Sciatic nerve (tissue), 2 donors: ENCODE measurements around the gene STK10. TPM values are rescaled to one million over a fixed set of nuclear protein-coding genes. Genes with fewer than 3 reads are reported as not detected.

ENCODE experiments used
- ATAC-seq: fragments of 200-7000 bp; cut with Tn5 transposase; one replicate; pipeline ENCODE4 v1.9.1; 2020; ENCODE audit warnings: mild to moderate bottlenecking, moderate library complexity
- DNase-seq: peaks from one replicate; pipeline ENCODE4 v3.0.0-alpha.2; 2020; ENCODE audit warnings: low spot score
- intact Hi-C: fragments of 100-400 bp; cut with DNase I; formaldehyde crosslinking; loops from one replicate; pipeline ENCODE4 v1.14.2; 2022
- total RNA-seq: library from RNA; stranded (reverse); fragmentation: NEBNext Ultra II Directional; extraction: Animal tissue kit (Norgen Biotek cat#: 25700); gene quantifications from one replicate; pipeline ENCODE4 v1.2.1, GENCODE V29; 2021
- donor health status: DM: no; HTN: no; CAD: no.
- donor health status: DM: no; HTN: no; CAD: no.

Gene STK10
- total RNA-seq, 1 donor from 2014 or later = 89.4 TPM

DNA sequence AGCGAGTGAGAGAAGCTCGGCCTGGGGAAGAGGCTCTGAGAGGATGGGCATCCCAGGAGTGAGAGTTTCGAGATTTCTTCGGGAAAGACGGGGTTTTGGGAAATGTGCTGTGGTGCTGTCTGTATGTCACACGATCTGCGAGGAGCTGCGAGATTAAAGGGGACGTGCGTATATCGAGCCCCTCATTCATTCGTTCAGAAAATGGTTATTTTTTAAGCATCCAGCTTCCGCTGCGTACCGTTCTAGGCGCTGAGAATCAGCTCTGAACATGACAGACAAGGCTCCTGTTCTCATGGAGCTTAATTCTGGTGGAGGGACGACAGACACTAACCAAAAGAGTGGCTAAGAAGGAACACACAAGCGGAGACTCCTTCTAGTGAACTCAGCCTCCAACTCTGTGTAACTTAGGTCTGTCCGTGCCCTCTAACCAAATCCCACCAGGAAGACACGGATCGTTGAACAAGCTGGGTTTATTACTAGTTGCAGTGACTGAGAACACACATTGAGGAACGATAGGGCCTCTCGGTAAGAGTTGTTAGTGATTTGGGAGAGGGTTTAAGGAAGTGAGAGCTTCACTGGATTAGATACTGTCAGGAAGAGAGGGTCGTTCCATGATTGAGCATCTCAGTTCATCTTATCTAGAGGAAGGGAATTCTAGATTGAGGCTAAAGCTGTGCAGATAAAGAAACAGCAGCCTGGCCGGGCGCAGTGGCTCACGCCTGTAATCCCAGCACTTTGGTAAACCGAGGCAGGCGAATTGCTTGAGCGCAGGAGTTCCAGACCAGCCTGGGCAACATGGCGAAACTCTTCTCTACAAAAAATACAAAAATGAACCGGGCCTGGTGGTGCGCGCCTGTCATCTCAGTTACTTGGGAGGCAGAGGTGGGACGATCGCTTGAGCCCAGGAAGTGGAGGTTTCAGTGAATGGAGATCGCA is 180.6 kb downstream of the STK10 start:
- intact Hi-C loops = no loop called here
- DNase-seq (no peak), ATAC-seq (peak; percentile 1)

DNA sequence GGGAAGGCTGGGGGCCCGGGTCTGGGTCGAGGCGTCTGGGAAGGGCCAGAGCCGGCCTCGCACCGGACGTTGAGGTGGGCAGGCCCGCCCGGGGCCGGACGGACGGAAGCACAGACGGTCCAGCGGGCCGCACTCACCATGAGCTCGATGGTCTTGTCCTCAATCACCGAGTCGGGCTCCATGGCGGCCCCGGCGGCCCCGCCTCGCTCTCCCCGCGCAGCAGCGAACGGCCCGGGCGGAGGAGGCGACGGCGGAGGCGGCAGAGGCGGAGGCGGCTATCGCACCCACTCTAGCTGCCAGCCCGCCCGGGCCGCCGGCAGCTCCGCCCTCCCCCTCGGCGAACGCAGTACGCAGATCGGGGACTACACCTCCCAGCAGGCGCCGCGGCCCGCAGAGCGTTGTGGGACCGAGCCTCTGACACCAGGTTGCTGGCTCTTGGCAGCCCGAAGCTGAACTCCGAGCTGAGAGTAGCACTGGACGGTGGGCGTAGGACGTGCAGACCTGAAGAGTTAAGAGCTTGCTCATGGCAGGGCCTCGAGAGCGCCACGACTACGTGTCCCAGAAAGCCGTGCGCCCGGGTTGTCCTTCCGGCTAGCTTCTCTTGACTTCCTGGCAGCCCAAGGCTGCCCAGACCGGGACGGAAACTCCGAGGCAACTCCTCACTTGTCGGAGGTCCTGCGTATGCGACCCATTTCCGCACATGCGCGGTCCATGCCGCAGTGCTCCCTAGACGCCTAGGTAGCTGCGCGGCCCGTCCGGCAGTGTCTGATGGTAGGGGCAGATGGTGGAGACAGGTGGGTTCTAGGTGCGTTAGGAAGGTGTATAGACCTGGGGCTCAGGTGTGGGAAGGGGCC is 181.5 kb downstream of the STK10 start, which contains the start of gene FBXW11:
FBXW11 (minus strand) TSS at position 318 of the 854 bp plus-strand sequence; CDS start at position 182, 136 bp downstream.
- intact Hi-C loops = no loop called here
- ATAC-seq = peak; percentile 98
- DNase-seq = peak; percentile 97

GRCh38 chr5:172005708-172006320 is 182.2 kb downstream of the STK10 start:
- DNase-seq (peak; percentile 65), ATAC-seq (peak; percentile 11)
- intact Hi-C loops = no loop called here

DNA sequence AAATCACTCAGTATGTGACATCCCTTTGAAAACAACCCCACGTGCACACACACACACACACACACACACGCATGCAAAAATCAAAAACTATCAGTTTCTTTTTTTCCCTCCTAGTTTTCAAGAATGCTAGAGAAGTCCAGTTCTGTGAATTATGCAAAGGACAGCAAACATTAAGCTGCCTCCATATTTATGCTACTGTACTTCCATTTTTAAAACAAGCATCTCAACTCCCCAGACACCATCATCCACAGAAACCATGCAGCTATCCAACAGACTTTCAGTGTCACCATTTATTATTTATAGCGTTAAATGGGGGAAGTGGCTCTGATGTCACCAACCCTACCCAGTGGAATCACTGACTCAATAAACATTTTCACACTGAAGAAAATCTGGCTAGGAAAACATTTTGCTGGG is 183.2 kb downstream of the STK10 start:
- intact Hi-C loops = no loop called here
- DNase-seq = no peak
- ATAC-seq = no peak

DNA sequence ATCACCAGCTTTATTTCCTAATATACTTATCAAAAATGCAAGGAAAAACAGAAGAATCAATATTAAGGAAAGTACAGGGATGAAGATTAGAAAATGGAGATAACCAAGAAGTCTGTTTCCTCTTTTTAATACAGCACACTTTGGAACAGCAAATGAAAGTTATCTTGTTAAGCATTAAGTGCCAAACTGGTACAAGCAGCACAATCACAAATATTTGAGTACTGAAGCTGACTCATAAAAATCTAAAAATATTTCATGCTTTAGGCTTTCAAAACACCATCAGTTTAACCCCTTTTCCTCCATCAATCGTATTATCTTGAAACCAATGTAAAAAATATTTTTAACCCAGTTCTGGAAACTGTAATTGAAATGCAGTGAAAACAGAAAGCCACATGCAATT is 184.3 kb downstream of the STK10 start:
- intact Hi-C loops = no loop called here
- ATAC-seq = no peak
- DNase-seq = no peak

DNA sequence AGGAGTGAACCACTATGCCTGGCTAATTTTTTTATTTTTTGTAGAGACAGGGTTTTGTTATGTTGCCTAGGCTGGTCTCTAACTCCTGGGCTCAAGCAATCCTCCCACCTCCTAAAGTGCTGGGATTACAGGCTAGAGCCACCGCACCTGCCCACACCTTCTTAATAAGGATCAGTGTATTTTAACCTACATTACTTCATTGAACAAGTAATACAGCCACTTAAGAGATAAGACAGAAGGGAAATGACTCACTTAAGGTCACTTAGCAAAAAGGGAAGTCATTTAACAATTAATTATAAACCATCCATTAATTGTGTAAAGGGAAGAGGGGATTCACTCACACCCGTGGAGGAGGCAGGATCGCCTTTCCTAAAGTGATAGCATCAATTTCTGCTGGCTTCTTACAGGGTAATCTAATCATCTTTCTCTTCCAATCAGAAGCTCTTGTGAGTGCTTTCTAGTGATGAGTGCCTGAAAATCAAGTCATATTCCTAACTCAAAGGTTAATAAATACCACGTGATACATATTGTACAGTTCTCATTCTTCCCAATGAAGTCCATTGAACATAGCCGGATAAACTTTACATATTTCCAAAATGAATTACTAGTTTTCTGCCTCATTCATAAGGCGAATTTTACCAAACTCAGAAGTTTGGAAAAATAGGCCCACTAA is 185.0 kb downstream of the STK10 start:
- intact Hi-C loops = no loop called here
- no peak for DNase-seq
- no peak for ATAC-seq

DNA sequence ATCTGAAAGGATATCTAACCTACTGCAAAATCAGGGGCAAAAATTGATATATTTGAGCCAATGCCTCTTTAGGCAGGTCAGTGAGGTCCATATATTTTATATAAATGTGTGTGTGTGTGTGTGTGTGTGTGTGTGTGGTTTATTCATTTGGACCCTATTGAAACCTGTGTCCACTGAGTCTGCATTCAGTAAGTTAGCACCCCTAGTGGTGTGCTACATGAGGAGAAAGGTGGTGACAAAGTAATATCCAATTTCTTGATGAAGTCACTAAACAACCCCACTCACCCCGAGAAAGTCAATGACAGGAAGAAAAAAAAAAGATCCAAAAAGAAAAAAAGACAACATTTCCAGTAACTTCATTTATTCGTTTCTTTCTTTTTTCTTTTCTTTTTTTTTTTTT is 185.7 kb downstream of the STK10 start:
- intact Hi-C loops = no loop called here
- no peak for ATAC-seq
- no peak for DNase-seq

DNA sequence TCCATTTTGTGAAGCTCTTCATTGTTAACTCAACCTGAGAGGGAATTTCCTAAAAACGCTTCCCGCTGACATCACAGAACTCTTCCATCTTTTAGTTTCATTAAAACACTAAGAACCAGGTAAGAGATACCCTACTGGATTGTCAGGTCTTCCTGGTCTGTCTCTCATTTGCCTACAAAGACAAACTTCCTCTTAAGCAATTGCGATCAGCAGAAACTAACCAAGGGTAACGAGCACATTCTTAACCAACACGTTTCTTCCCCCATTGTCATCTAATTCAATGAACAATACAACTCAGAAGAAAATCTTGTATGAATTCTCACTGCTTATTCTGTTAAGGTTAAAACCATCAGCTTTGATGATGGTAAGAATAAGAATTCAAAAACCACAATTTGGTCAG is 188.1 kb downstream of the STK10 start:
- ATAC-seq (no peak), DNase-seq (no peak)
- intact Hi-C loops = no loop called here

DNA sequence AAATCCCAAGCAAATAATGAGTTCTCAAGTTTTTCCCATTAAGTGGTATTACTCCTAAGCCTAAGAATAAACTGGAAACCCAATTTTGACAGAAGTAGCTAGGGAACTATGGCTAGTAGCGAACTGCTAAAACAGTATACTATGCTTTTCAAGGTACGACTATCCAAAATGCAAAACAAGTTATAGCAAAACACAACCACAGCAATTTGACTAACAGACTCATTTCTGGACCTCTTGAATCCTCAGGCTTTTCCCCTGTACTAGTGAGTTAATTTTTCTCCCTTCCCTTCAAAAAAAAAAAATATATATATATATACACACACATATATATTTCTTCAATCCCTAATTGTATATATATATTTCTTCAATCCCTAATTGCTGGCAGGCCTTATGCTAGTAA is 188.9 kb downstream of the STK10 start:
- intact Hi-C loops = no loop called here
- ATAC-seq (no peak), DNase-seq (no peak)

DNA sequence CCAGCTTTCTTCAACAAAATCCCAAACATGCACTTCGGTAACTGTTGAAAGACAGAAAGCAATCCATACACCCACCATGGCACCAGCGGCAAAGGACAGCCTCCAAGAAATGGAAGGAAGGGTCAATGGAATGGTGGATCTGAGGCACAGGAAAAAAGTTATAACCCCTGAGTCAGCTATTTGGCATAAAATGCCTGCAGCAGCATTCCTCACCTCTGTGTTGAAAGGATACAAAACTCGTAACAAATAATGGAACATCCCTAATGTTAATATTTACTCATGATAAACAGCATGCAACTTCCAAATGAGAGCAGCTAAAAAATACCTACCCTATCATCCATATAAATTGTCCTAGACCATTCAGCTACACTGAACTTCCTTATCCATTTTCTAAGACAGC is 191.0 kb downstream of the STK10 start:
- intact Hi-C loops = no loop called here
- DNase-seq = no peak
- no peak for ATAC-seq

DNA sequence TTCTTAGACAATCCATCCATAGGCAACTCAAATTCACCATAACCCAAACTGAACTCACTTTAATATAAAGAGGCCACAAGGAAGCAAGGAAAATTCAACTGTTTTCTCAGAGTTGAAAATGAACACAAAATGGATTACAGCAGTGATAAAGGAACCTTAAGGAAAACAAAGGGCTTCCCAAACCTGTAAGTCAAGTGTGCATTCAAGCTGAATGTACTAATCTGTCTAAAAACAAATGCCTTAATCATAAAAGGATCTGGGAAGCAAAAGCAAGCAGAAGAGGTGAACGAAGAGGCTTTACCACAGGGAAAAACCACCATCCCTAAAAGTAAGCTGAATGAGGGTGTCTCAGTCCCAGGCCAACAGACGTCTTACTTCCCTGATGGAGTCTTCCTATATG is 195.2 kb downstream of the STK10 start:
- intact Hi-C loops = no loop called here
- DNase-seq (no peak), ATAC-seq (no peak)

GRCh38 chr5:171992305-171992704 is 195.7 kb downstream of the STK10 start:
- ATAC-seq (no peak), DNase-seq (no peak)
- intact Hi-C loops = no loop called here

Other genes starting within 250 kb of the STK10 start
- gene FBXW11, start 181.6 kb downstream of the STK10 start, total RNA-seq = 67.7 TPM
- gene EFCAB9, start 5.9 kb upstream of the STK10 start, total RNA-seq = not detected
- 29.2 TPM for gene UBTD2, start 95.5 kb upstream of the STK10 start, total RNA-seq